Endothelial cell of umbilical vein (primary cell): Measurements from ENCODE around the gene KSR1.
"Not testable (repeated sequence)": the region's sequence is repeated elsewhere in the genome, so short reads cannot be mapped to it uniquely, and the experiment has no call there.

Experiments used
- POLR2A ChIP-seq: IDR thresholded peaks from 2 replicates; pipeline ENCODE4 v1.6.1; 2012; ENCODE audit warnings: low read depth, mild to moderate bottlenecking, control low read depth, low read length
- TF ChIP-seq, protein P1 (sequence below), 2 donors: IDR thresholded peaks; 1 replicate in 1 of 2; 2 replicates in 1 of 2; pipeline ENCODE4 v1.5.1; 2011; ENCODE audit warnings: low read length in 2 of 2, mild to moderate bottlenecking in 2 of 2, moderate library complexity in 2 of 2, control low read depth in 1 of 2, inconsistent platforms in 1 of 2, low read depth in 1 of 2; ENCODE audit not compliant: insufficient read depth in 1 of 2; ENCODE audit errors: extremely low read depth in 1 of 2

DNA sequence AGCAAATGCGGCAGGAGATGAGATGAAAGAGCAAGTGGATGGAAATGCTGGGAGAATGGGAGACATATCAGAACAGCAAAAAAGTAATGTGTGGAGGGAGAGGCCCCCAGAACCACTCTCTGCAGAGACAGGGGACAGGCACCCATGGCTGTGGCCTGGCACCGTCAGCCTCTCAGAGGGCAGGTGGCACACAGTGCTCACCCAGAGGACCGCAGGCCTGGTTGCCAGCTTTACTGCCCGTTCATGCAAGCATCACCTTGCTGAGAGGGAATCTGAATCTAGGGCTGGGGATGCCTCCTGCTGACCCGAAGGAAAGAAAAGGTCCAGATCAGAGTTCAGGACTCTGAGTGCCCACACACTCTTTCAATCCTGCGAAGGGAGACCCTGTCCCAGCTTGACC lies 34.6 kb upstream of the KSR1 start:
- TF ChIP-seq, protein P1, sequence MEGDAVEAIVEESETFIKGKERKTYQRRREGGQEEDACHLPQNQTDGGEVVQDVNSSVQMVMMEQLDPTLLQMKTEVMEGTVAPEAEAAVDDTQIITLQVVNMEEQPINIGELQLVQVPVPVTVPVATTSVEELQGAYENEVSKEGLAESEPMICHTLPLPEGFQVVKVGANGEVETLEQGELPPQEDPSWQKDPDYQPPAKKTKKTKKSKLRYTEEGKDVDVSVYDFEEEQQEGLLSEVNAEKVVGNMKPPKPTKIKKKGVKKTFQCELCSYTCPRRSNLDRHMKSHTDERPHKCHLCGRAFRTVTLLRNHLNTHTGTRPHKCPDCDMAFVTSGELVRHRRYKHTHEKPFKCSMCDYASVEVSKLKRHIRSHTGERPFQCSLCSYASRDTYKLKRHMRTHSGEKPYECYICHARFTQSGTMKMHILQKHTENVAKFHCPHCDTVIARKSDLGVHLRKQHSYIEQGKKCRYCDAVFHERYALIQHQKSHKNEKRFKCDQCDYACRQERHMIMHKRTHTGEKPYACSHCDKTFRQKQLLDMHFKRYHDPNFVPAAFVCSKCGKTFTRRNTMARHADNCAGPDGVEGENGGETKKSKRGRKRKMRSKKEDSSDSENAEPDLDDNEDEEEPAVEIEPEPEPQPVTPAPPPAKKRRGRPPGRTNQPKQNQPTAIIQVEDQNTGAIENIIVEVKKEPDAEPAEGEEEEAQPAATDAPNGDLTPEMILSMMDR (IDR thresholded peaks at IDR 0.05; ENCODE audit: extremely low read depth in 1 of 2, insufficient read depth in 1 of 2, low read depth in 1 of 2, low read length in 2 of 2): not testable (repeated sequence)
- TF ChIP-seq POLR2A: not testable (repeated sequence)
